OCI-LY3 (cell line): ENCODE data around the gene ZNF155.

Experiments used
- H2AFZ ChIP-seq: fragments of 200-600, 300-600 bp; shearing (Covaris generic); 2 replicates; pipeline ENCODE4 v1.6.0; 2014; ENCODE audit warnings: antibody characterized with exemption, low read depth, low read length
- H3K27ac ChIP-seq: fragments of 200-600, 300-600 bp; sonication (generic); 2 replicates; pipeline ENCODE4 v1.5.1; 2014; ENCODE audit warnings: mild to moderate bottlenecking, low read length, moderate library complexity, mixed read lengths
- H3K27me3 ChIP-seq: fragments of 200-600, 300-600 bp; sonication (generic); 2 replicates; pipeline ENCODE4 v1.6.1; 2014; ENCODE audit warnings: low read depth, low read length, mixed read lengths
- H3K36me3 ChIP-seq: fragments of 200-600, 300-600 bp; sonication (generic); replicated peaks from 2 replicates; pipeline ENCODE3; 2014; ENCODE audit warnings: low read depth, low read length, mixed read lengths
- H3K4me1 ChIP-seq: fragments of 300-600, 200-600 bp; sonication (generic); 2 replicates; pipeline ENCODE4 v1.6.1; 2014; ENCODE audit warnings: low read length, mixed read lengths
- H3K4me2 ChIP-seq: fragments of 200-600, 300-600 bp; sonication (generic); 2 replicates; pipeline ENCODE4 v1.6.1; 2014; ENCODE audit warnings: low read length, mixed read lengths
- H3K4me3 ChIP-seq: fragments of 300-600, 200-600 bp; sonication (generic); 2 replicates; pipeline ENCODE4 v1.5.1; 2014; ENCODE audit warnings: antibody characterized with exemption, mild to moderate bottlenecking, low read length, moderate library complexity
- H3K79me2 ChIP-seq: fragments of 300-600, 200-600 bp; shearing (Covaris generic); 2 replicates; pipeline ENCODE4 v1.6.1; 2014; ENCODE audit warnings: mild to moderate bottlenecking, low read length, mixed read lengths
- H3K9ac ChIP-seq: fragments of 300-600, 200-600 bp; shearing (Covaris generic); 2 replicates; pipeline ENCODE4 v1.6.0; 2014; ENCODE audit warnings: mild to moderate bottlenecking, low read length, moderate library complexity
- H3K9me3 ChIP-seq: fragments of 200-600, 300-600 bp; shearing (Covaris generic); 2 replicates; pipeline ENCODE4 v1.6.1; 2014; ENCODE audit warnings: low read length, mixed read lengths; ENCODE audit not compliant: insufficient read depth
- H4K20me1 ChIP-seq: fragments of 200-600, 300-600 bp; sonication (generic); 2 replicates; pipeline ENCODE4 v1.6.1; 2016; ENCODE audit warnings: low read length, mixed read lengths; ENCODE audit not compliant: insufficient read depth
- EZH2phosphoT487 ChIP-seq: fragments of 200-600 bp; shearing (Covaris generic); IDR thresholded peaks from 2 replicates; pipeline ENCODE4 v1.6.1; 2018; ENCODE audit warnings: antibody characterized with exemption, mixed run types, low read depth
- TF ChIP-seq, protein P1 (sequence below): fragments of 200-600, 300-600 bp; sonication (generic); IDR thresholded peaks from 2 replicates; pipeline ENCODE4 v1.5.1; 2014; ENCODE audit warnings: antibody characterized with exemption, low read length, low read depth

The ZNF155 gene

DNA sequence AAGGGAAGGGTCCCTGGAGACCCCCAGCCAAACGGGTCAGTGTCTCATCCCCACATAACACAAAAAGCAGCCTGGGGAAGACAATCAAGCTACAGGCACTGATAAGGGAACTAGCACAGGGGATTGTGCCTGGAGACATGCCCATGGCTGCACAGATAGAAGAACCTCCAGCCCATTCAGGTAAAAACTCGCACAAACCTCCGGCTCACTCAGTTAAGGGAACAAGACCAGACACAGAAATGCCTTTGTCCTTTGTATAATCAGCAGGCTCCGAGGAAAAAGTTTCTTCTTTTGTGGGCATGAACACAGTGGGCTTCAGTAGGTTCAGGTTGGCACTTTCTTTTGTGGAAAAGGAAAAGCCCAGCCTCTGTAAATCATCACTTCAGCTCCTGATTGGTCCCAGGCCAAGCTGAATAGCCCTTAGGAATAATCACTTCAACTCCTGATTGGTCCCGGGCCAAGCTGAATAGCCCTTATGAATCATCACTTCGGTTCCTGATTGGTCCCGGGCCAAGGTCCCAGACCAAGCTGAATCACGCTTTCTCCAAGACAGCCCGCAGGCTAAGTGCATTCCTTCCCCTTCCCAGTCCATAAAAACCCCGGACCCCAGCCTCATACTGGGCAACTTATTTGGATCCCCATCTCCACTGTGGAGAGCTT lies 13.8 kb downstream of the ZNF155 start:
- H3K4me1 ChIP-seq = peaks cover 5% of the 10 kb centered on the region; the same call in 1 of the 2 replicates
- H2AFZ ChIP-seq = no peak overlapping the region
- H3K27ac ChIP-seq = no peak overlapping the region
- no peaks in the 10 kb centered on the region for H4K20me1 ChIP-seq
- no peak overlapping the region for H3K9ac ChIP-seq
- no peak overlapping the region for H3K4me3 ChIP-seq
- TF ChIP-seq EZH2phosphoT487 = no peak
- TF ChIP-seq, protein P1, sequence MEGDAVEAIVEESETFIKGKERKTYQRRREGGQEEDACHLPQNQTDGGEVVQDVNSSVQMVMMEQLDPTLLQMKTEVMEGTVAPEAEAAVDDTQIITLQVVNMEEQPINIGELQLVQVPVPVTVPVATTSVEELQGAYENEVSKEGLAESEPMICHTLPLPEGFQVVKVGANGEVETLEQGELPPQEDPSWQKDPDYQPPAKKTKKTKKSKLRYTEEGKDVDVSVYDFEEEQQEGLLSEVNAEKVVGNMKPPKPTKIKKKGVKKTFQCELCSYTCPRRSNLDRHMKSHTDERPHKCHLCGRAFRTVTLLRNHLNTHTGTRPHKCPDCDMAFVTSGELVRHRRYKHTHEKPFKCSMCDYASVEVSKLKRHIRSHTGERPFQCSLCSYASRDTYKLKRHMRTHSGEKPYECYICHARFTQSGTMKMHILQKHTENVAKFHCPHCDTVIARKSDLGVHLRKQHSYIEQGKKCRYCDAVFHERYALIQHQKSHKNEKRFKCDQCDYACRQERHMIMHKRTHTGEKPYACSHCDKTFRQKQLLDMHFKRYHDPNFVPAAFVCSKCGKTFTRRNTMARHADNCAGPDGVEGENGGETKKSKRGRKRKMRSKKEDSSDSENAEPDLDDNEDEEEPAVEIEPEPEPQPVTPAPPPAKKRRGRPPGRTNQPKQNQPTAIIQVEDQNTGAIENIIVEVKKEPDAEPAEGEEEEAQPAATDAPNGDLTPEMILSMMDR = no peak
- no peaks in the 10 kb centered on the region for H3K36me3 ChIP-seq
- no peaks in the 10 kb centered on the region for H3K79me2 ChIP-seq
- no peaks in the 10 kb centered on the region for H3K27me3 ChIP-seq
- no peaks in the 10 kb centered on the region; the same call in 1 of the 2 replicates for H3K9me3 ChIP-seq
- H3K4me2 ChIP-seq = no peak overlapping the region

DNA sequence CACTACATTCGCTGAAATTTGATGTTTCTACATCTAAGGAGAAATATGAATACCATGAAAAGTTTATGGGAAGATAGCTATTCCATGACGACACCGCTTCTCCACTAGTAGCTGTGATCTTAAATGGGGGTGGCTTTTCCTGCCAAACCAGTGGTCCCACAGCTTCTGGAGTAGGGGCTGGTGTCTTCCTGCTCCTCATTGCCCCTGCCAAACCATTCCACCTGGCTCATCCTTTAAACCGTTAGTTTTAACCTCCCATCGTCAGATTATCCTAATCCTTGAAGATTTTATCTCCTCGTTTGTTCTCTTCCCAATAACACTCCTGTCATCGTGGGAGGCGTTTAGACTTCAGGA lies 18.2 kb downstream of the ZNF155 start:
- peaks cover 11% of the 10 kb centered on the region for H3K4me1 ChIP-seq

DNA sequence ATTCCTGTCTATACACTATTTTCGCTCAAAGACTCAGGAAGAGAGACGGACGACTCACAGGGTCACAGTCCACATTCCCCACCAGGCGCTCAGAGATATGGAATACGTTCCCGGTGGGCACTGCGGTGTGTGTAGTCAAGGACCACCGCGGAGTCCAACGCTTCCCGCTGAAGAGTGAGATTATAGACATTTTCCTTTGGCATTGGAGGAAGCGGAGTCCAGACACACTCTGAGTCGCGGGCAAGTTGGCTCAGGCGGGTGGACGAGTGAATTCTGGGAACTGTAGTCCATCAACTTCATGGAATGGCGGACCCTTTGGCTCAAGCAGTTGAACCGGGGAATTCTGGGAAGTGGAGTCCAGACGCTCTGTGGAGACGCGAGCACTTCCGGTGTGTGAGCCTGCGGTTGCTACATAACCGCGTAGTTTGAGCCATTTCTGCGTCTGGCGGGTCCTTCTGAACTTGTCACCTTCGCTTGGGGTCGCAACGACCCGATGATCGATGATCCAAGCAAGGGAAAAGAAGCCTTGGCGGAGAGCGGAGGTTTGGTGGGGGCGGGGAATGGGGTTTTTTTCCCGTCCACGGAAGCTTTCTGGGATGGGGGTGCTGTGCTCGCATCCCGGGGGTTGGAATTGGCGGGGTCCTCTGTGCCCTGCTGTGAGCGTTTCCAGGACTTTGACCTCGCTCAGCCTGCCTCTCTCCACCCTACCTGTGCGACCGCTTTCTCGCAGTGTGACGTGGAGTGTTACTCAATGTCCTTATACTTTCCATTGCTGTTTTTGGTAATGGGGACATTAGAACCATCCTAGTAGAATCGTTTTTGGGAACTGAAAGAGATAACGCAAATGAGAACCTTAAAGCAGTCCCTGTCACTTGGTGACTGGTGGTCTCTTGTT lies 18.8 kb downstream of the ZNF155 start, which contains the start of gene ZNF230:
Gene ZNF230, plus strand, starts transcription at position 392 of the 895 bp plus-strand sequence. CDS start 4,122 bp downstream, outside the sequence.
- Histone ChIP-seq H3K9ac (peak within 1 kb of the TSS; percentile 95), H2AFZ (peak within 1 kb of the TSS; percentile 100), H3K36me3 (peaks cover 22% of the 10 kb centered on the region), H3K4me2 (peak within 1 kb of the TSS; percentile 93), H3K27me3 (no peaks in the 10 kb centered on the region), H3K4me3 (peak within 1 kb of the TSS; percentile 93), H3K9me3 (peaks cover 7% of the 10 kb centered on the region), H4K20me1 (no peaks in the 10 kb centered on the region), H3K79me2 (peaks cover 13% of the 10 kb centered on the region), H3K27ac (peak within 1 kb of the TSS; percentile 79), H3K4me1 (peaks cover 11% of the 10 kb centered on the region)
- no peak for TF ChIP-seq EZH2phosphoT487
- TF ChIP-seq, protein P1 = no peak

More for the DNA sequence above, 18.2 kb downstream of the ZNF155 start:
- H3K4me3 ChIP-seq = peak overlapping the region; percentile 93
- H3K4me2 ChIP-seq = peak overlapping the region; percentile 93
- H4K20me1 ChIP-seq = no peaks in the 10 kb centered on the region
- H3K27me3 ChIP-seq = no peaks in the 10 kb centered on the region
- peak overlapping the region; percentile 95 for H3K9ac ChIP-seq
- H3K27ac ChIP-seq = peak overlapping the region; percentile 79
- no peak for TF ChIP-seq EZH2phosphoT487
- TF ChIP-seq, protein P1 = no peak
- H3K9me3 ChIP-seq = peaks cover 3% of the 10 kb centered on the region; the same call in 1 of the 2 replicates
- peaks cover 15% of the 10 kb centered on the region for H3K36me3 ChIP-seq
- peak overlapping the region; percentile 100 for H2AFZ ChIP-seq
- peaks cover 13% of the 10 kb centered on the region for H3K79me2 ChIP-seq
